GM12864 (cell line): ENCODE results near the gene SLC12A8.

Experiments used
- DNase-seq: peaks from one replicate; pipeline ENCODE4 v3.0.0-alpha.2; 2011; ENCODE audit warnings: low read depth
- H3K4me3 ChIP-seq: 2 replicates; pipeline ENCODE4 v1.5.1; 2011; ENCODE audit warnings: mild to moderate bottlenecking, low read depth, low read length, control low read depth
- TF ChIP-seq, protein P1 (sequence below): IDR thresholded peaks from 2 replicates; pipeline ENCODE4 v1.5.1; 2011; ENCODE audit warnings: low read depth, mild to moderate bottlenecking, moderate library complexity, low read length, control low read depth, inconsistent platforms; ENCODE audit errors: missing control alignments

The SLC12A8 gene

DNA sequence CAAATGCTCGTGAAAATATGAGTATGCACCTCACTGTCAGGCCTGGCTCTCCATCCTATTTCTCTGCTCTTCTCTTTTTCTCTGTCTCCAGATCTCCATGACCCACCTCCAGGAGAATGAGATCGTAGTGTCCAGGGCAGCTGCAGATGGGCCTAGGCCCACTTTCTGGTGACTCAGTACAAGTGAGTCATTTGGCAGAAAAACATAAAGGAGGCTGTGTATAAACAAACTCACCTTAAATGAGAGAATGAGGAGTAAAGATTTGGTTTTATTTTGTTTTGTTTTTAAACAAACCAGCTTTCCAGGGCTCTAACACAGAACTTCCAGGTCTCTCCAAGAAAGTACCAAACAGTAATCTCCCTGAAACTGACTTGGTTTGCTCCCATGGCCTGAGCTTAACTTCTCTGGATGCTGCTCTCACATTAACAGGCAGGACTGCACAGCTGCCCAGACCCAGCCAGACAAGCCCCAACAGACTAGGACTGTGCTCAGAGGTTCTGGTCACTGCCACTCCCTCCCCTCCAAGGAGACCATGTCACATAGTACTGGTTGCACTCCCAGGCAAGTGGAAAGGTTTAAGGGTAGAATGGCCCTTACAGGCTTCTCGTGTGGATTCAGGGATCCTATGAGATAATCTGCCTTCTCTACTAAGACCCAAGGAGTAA is 155.2 kb downstream of the SLC12A8 start:
- DNase-seq = no peak
- no peak overlapping the region for H3K4me3 ChIP-seq
- TF ChIP-seq, protein P1, sequence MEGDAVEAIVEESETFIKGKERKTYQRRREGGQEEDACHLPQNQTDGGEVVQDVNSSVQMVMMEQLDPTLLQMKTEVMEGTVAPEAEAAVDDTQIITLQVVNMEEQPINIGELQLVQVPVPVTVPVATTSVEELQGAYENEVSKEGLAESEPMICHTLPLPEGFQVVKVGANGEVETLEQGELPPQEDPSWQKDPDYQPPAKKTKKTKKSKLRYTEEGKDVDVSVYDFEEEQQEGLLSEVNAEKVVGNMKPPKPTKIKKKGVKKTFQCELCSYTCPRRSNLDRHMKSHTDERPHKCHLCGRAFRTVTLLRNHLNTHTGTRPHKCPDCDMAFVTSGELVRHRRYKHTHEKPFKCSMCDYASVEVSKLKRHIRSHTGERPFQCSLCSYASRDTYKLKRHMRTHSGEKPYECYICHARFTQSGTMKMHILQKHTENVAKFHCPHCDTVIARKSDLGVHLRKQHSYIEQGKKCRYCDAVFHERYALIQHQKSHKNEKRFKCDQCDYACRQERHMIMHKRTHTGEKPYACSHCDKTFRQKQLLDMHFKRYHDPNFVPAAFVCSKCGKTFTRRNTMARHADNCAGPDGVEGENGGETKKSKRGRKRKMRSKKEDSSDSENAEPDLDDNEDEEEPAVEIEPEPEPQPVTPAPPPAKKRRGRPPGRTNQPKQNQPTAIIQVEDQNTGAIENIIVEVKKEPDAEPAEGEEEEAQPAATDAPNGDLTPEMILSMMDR = no peak

DNA sequence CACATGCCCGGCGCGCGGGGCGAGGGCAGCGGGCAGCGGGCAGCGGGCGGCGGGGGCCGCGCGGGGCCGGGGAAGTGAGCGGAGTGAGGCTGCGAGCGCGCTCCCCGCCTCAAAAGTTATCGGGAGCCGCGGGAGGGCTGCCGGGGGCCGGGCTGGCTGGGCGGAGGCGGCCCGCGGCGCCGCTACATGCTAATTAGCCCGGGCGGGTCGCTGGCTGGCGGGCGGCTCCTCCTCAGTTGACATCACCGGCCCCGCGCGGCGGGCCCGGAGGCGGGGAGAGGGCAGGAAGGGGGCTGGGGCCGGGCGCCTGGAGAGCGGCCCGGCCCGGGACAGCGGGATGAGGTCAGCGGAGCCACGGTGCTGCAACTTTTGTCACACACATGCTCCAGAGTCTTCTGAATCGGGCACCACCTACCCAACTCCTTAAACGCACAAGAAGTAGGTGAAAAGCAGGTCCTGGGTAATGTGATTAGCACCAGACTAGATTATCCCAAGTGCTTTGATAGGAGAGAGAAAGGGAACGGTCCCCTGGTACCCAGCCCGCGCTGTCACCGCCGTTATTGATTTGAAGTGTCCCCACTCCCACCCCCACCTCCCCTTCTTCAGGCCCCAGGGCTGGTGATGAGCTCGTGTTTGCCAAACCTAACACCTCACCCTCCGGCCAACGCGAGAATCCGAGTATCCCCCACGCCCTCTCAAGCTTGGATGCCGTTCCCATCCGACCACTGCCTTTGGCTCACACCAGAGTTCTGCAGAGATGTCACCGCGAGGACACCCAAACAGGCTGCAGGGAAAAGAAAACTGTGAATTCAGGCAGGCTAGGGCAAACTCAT is 156.4 kb downstream of the SLC12A8 start, which contains the start of gene HEG1:
Gene HEG1 (minus strand): TSS at position 85 of the 833 bp plus-strand sequence. CDS start 107 bp downstream, outside the sequence.
- H3K4me3 ChIP-seq = peak within 1 kb of the TSS; percentile 81
- DNase-seq = no peak
- TF ChIP-seq, protein P1 = no peak

GRCh38 chr3:125055331-125055912 is 157.1 kb downstream of the SLC12A8 start:
- TF ChIP-seq, protein P1 = peak; percentile 13
- DNase-seq = no peak

GRCh38 chr3:125054449-125055329 is 157.9 kb downstream of the SLC12A8 start:
- TF ChIP-seq, protein P1 = peak; percentile 10
- DNase-seq = peak; percentile 45

More at GRCh38 chr3:125055331-125055912, 157.1 kb downstream of the SLC12A8 start:
- H3K4me3 ChIP-seq = peak overlapping the region; percentile 81

GRCh38 chr3:125054062-125054448 is 158.5 kb downstream of the SLC12A8 start:
- TF ChIP-seq, protein P1 = no peak
- H3K4me3 ChIP-seq = peak overlapping the region; percentile 81
- no peak for DNase-seq

More at GRCh38 chr3:125054449-125055329, 157.9 kb downstream of the SLC12A8 start:
- H3K4me3 ChIP-seq = peak overlapping the region; percentile 81

GRCh38 chr3:125053304-125053699 is 159.2 kb downstream of the SLC12A8 start:
- DNase-seq = no peak
- TF ChIP-seq, protein P1 = no peak
- H3K4me3 ChIP-seq = peak overlapping the region; percentile 81
